ENCODE results near the gene MYO1A. TPM values are rescaled to one million over a fixed set of nuclear protein-coding genes. Genes with fewer than 3 reads are reported as not detected.

MYO1A gene
- total and polyA plus RNA-seq, 10 of the 15 experiments (the other 5 are each of a cell fraction or from before 2014, with no cell fraction given): 0.01 to 0.34 (median 0.15) TPM; not detected in 2

DNA sequence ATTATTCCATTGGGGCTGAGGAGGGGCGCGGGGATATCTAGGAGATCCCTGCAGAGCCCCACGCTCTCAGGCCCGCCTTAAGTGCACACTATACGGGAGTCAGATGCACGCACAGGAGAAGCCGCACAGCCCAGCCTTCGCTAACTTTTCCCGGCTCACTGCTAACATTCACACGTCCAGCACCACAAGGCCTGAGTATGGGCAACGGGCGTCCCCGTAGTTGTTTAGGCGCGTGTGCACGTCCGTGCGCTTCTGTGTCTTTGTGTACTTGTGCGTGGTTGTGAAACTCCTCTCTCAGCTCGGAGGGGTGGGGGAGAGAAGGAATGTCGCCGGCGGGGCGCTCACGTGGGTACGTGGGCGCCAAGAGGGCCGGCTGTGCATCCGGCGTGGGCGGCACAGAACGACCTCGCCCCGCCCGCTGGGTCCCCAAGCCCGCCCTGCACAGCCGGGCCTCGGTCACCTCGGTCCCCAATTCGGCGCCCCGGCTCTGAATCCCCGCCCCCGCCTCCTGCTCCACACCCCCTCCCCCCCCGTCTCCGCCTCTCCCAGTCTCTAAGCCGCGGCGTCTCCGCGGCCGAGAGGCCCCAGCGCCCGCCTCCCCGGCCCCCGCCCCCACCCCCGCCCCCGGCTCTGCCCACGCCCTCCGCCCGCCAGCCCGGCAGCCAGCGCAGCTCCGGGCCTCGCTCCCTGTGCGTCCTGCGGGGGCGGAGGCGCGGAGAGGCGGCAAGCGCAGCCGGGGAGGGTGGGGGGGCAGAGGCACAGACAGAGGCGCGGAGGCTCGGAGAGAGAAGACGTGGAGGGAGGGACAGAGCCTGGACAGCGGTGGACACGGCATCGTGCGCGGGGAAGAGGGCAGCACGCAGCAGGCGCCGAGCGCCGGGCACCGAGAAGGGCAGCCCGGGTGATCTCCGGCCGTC lies 38.7 kb upstream of the MYO1A start, which contains the start of gene NAB2 (continued):
- TF ChIP-seq NKRF (conservative IDR thresholded peaks at IDR 0.05) (peak; percentile 68), ZZZ3 (IDR thresholded peaks at IDR 0.05; ENCODE audit: control insufficient read depth, insufficient read length, low read depth) (no peak), SUZ12 (IDR thresholded peaks at IDR 0.05; ENCODE audit: unreplicated experiment) (no peak), IKZF1 (conservative IDR thresholded peaks at IDR 0.05) (peak; percentile 90), GATAD2B (conservative IDR thresholded peaks at IDR 0.05; ENCODE audit: low read depth) (peak; percentile 33), JUND (IDR thresholded peaks at IDR 0.05; ENCODE audit: low read depth, low read length) (no peak), SREBF1 (IDR thresholded peaks at IDR 0.05; ENCODE audit: low read length) (no peak), SMAD1 (IDR thresholded peaks at IDR 0.05; ENCODE audit: low read depth, partially characterized antibody) (no peak), YBX1 (IDR thresholded peaks at IDR 0.05) (no peak), DPF2 (IDR thresholded peaks at IDR 0.05) (peak; percentile 71), BRCA1 (IDR thresholded peaks at IDR 0.05; ENCODE audit: low read depth, low read length) (no peak), TBL1XR1 (IDR thresholded peaks at IDR 0.05; ENCODE audit: low read depth, low read length) (no peak), TCF12 (IDR thresholded peaks at IDR 0.05; ENCODE audit: low read depth, low read length) (0 out of 2 replicates have a peak, but pooled peaks have one; percentile 51), POLR2A (IDR thresholded peaks at IDR 0.05; ENCODE audit: low read depth, low read length) (peak; percentile 82), BACH1 (IDR thresholded peaks at IDR 0.05; ENCODE audit: borderline replicate concordance) (peak; percentile 46; the same call in 1 of the 2 replicates), HCFC1 (IDR thresholded peaks at IDR 0.05; ENCODE audit: low read length) (no peak; the same call in 1 of the 2 replicates), MEF2B (IDR thresholded peaks at IDR 0.05; ENCODE audit: partially characterized antibody, poor library complexity, severe bottlenecking) (peak; percentile 10), POU2F2 (IDR thresholded peaks at IDR 0.05; ENCODE audit: borderline replicate concordance, low read depth, low read length) (peak; percentile 70), ZNF622 (IDR thresholded peaks at IDR 0.05) (no peak), RAD51 (IDR thresholded peaks at IDR 0.05) (peak; percentile 73), TCF3 (IDR thresholded peaks at IDR 0.05; ENCODE audit: borderline replicate concordance, insufficient read depth, low read depth, low read length) (peak; percentile 57; the same call in 1 of the 2 replicates)
- TF ChIP-seq, protein P1, sequence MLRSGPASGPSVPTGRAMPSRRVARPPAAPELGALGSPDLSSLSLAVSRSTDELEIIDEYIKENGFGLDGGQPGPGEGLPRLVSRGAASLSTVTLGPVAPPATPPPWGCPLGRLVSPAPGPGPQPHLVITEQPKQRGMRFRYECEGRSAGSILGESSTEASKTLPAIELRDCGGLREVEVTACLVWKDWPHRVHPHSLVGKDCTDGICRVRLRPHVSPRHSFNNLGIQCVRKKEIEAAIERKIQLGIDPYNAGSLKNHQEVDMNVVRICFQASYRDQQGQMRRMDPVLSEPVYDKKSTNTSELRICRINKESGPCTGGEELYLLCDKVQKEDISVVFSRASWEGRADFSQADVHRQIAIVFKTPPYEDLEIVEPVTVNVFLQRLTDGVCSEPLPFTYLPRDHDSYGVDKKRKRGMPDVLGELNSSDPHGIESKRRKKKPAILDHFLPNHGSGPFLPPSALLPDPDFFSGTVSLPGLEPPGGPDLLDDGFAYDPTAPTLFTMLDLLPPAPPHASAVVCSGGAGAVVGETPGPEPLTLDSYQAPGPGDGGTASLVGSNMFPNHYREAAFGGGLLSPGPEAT (IDR thresholded peaks at IDR 0.05; ENCODE audit: low read depth): peak; percentile 69; the same call in 1 of the 2 replicates
- TF ChIP-seq, protein P2, sequence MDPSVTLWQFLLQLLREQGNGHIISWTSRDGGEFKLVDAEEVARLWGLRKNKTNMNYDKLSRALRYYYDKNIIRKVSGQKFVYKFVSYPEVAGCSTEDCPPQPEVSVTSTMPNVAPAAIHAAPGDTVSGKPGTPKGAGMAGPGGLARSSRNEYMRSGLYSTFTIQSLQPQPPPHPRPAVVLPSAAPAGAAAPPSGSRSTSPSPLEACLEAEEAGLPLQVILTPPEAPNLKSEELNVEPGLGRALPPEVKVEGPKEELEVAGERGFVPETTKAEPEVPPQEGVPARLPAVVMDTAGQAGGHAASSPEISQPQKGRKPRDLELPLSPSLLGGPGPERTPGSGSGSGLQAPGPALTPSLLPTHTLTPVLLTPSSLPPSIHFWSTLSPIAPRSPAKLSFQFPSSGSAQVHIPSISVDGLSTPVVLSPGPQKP (IDR thresholded peaks at IDR 0.05; ENCODE audit: low read depth, low read length): no peak
- TF ChIP-seq, protein P3, sequence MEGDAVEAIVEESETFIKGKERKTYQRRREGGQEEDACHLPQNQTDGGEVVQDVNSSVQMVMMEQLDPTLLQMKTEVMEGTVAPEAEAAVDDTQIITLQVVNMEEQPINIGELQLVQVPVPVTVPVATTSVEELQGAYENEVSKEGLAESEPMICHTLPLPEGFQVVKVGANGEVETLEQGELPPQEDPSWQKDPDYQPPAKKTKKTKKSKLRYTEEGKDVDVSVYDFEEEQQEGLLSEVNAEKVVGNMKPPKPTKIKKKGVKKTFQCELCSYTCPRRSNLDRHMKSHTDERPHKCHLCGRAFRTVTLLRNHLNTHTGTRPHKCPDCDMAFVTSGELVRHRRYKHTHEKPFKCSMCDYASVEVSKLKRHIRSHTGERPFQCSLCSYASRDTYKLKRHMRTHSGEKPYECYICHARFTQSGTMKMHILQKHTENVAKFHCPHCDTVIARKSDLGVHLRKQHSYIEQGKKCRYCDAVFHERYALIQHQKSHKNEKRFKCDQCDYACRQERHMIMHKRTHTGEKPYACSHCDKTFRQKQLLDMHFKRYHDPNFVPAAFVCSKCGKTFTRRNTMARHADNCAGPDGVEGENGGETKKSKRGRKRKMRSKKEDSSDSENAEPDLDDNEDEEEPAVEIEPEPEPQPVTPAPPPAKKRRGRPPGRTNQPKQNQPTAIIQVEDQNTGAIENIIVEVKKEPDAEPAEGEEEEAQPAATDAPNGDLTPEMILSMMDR (IDR thresholded peaks at IDR 0.05 in 2 of 3, conservative IDR thresholded peaks at IDR 0.05 in 1 of 3; ENCODE audit: control insufficient read depth in 2 of 3, extremely low read depth in 1 of 3, insufficient read depth in 1 of 3, low read depth in 3 of 3, low read length in 3 of 3): no peak

All from GM12878 (cell line).